Retina (tissue), 1 donor: ENCODE data around the gene CCDC3.

Source experiments
- DNase-seq: peaks from one replicate; pipeline ENCODE4 v3.0.0-alpha.2; 2016

The CCDC3 gene

DNA sequence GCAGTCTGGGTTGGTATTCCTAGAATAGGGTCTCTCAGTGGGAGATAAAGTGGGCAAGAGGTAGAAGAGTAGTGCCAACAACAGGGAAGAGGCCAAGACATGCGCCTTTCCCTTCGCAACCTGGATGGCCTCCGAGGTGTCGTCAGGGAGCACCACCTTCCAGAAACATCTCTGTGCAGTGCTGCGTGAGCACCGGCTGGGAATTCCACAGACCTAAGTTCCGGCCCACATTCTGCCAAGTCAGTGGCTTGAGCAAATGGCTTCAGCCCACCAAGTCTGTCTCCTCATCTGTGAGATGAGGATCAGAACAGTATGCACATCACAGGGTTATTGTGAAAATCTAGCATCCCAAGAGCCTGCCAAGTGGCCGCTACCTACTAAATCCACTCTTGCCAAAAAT lies 40.6 kb downstream of the CCDC3 start:
- DNase-seq: no peak

- peak; percentile 2 for DNase-seq
Observed at GRCh38 chr10:12960334-12960898, 41.1 kb downstream of the CCDC3 start.

DNA sequence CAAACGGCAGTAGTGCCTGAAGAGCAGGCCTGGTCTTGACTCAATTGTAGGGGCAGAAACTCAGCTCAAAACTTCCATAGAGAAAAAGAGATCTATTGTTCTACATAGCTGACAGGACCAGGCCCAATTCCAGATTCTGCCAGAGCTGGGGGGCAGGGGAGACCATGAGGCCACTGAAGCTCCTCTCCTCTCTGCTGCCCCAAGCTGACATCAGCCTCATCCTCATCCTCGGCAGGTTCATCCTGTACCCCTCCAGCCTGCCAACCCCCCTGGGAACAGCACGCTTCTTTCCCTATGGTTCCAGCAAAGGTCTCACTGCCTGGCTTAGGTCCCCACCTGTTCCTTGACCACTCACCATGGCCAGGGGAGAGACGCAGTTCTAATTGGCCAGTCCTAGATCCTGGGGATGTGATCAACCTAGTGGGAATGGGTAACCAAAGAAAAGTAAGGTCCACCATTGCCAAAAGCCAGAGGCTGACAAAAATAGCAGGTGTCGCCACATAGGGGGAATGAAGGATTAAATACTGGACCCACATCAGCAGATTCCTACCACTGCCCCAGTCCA lies 42.9 kb downstream of the CCDC3 start:
- no peak for DNase-seq

- no peak for DNase-seq
Observed at GRCh38 chr10:12957081-12957480, 44.4 kb downstream of the CCDC3 start.

- no peak for DNase-seq
Observed at GRCh38 chr10:12954866-12955265, 46.6 kb downstream of the CCDC3 start.

DNA sequence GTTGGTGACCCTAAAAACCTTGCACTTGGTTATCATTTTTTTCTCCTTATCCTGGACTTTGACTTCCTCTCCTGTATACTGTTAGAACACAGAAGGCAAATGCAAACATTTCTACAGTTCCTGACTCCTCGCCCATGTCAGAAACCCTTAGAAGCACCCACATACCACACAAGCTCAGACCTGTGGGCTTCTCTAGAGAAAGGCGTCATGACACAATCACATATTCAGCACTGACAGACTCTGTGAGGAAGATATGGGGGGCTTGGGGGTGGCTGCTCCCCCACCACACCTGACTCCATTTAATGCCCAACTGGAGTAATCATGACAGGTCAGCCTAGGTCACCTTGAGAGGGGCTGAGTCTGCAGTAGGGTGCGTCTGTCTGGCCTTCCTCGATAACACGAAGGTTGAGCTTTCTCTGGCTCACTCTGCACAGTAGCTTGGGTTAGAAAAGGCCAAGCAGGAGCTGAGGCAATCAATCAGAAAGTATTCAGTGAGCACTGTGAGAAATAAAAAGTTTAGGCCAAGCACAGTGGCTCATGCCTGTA lies 50.9 kb downstream of the CCDC3 start:
- DNase-seq: no peak

DNA sequence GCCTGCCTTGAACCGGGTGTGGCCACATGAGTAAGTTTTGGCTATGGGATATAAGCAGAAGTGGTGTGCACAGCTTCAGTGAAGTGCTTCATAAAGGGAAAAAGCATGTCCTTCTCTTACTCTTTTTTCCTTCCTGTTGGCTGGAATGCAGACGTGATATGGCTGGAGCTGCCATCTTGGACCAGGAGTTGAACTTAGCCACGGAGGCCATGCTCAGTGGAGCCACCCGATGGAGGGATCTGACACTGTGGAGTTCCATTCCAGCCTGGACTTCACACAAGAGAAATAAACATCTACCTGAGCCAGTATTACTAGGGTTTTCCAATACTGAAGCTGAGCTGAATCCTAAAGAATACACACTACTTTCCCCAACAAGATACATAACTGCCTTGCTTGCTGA lies 52.3 kb downstream of the CCDC3 start:
- DNase-seq: no peak

DNA sequence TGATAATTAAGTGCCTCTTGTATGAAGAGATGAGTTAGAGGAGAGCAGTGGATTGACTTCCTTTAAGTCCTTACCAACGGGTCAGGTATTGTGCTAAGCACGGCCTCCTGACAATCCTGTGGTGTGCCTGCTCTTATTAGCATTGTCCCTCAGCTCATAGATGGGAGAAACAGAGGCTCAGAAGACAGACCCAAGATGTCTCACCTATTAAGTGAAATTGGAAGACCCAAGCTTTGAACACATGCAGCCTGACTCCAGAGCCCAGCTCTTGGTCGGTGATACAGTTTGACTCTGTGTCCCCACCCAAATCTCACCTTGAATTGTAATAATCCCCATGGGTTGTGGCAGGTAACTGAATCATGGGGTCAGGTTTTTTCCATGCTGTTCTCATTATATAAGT lies 53.8 kb downstream of the CCDC3 start:
- DNase-seq: no peak

GRCh38 chr10:12946372-12946771 lies 55.1 kb downstream of the CCDC3 start:
- no peak for DNase-seq

GRCh38 chr10:12945690-12946359 lies 55.7 kb downstream of the CCDC3 start:
- DNase-seq: no peak

DNA sequence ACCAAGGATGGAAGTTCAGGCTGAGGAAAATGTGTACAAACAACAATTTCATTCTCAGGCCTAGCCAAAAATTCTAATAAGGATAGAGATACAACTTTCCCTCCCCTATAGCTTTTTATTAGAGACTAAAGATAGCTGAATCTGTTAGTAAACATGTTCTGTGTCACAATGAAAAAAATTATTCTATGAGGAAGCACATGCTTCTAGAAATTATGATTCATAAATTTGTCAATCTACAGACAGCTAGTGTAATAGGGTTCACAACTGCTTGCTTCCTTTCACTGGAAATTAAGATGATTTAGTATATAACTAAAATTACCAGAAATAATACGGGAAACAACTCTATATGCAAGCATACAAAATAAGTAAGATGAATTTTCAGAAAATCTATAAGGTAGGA lies 56.6 kb downstream of the CCDC3 start:
- no peak for DNase-seq

GRCh38 chr10:12943425-12943824 lies 58.1 kb downstream of the CCDC3 start:
- no peak for DNase-seq

DNA sequence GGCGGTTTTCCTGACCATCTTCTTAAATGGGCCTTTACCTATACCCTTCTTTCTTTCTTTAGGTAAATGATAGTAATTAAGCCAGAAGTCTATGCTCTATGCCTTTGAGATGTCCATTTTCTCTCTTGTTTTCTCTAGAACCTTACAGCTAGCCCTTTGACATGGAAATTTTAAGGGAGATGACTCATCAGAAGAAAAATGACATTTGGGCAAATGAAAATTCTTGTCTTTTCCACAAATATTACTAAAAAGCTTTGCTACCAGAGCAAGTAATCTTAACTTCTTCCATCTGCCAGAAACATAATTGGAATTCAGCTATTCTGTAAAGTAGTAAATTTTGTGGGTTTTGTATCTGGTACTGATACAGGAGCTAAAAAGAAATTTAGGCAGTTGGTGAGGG lies 59.5 kb downstream of the CCDC3 start:
- DNase-seq: no peak

GRCh38 chr10:12940791-12941190 lies 60.7 kb downstream of the CCDC3 start:
- DNase-seq: no peak

DNA sequence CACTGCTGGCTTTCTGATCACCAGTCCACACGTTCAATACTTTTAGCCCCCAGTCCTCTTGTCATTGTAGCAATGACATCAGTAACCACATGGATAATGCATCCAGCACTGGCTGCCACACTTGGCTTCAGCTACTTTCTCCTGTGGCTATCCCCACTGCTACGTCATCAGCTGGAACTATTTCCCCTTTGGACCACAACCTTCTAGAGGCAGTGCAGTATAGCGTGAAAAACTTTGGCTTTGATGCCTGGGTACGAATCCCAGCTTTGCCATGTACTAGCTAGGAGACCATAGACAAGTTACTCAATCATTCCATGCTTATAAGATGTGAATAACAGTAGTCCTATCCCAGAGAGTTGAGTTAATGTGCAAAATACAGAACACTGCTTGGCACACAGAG lies 63.2 kb downstream of the CCDC3 start:
- no peak for DNase-seq

GRCh38 chr10:12937527-12937926 lies 64.0 kb downstream of the CCDC3 start:
- no peak for DNase-seq

DNA sequence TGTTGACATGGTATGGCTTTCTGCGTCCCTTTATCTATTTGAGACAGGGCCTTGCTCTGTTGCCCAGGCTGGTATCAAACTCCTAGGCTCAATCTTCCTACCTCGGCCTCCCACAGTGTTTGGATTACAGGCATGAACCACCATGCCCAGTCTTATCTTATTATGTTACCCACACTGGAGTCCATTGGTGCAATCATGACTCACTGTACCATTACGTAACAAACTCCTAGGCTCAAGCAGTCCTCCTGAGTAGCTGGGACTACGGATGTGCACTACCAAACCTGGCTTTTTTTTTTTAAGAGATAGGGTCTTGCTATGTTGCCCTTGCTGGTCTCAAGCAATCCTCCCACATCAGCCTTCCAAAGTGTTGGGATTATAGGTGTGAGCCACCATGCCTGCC lies 66.7 kb downstream of the CCDC3 start:
- no peak for DNase-seq

GRCh38 chr10:12929381-12929780 lies 72.1 kb downstream of the CCDC3 start:
- no peak for DNase-seq

GRCh38 chr10:12928571-12928970 lies 72.9 kb downstream of the CCDC3 start:
- no peak for DNase-seq

DNA sequence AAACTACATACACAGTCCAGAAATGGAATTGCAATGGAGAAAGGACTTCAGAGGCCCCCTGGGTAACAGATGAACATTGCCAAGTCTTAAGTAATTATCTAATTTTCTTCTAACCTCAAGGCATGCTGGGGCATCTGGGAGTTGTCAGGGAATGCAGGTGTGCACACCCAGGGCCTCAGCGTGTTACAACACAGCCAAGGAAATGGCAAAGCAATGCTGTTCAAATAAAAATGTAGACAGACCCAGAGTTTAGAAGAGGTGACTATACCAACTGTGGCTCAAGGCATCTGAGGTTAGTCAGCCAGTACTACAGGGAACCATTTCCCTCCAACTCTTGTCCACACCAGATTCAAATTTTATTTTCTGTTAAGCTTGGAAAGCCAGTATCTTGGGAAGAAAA lies 73.6 kb downstream of the CCDC3 start:
- DNase-seq: no peak

- DNase-seq: no peak
Observed at GRCh38 chr10:12925845-12926244, 75.7 kb downstream of the CCDC3 start.

DNA sequence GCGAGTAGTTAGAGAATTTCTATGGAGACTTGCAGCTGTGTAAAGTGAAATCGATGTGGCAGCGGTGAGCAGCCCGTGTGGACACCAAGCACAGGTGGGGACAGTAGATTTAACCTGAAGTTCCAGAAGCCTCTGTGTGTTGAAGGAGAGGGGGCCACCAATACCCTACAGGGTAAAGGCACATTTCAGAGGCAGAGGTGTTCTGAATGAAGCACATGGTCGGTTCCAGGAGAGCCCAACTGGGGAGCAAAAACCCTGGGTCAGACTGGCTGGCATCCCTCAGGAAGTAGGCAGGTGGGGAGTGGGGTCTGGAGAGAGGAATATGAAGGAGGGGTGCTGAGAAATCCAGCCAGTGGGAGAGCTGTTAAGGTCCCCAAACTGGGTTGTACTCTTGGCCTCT lies 76.6 kb downstream of the CCDC3 start:
- DNase-seq: no peak

DNA sequence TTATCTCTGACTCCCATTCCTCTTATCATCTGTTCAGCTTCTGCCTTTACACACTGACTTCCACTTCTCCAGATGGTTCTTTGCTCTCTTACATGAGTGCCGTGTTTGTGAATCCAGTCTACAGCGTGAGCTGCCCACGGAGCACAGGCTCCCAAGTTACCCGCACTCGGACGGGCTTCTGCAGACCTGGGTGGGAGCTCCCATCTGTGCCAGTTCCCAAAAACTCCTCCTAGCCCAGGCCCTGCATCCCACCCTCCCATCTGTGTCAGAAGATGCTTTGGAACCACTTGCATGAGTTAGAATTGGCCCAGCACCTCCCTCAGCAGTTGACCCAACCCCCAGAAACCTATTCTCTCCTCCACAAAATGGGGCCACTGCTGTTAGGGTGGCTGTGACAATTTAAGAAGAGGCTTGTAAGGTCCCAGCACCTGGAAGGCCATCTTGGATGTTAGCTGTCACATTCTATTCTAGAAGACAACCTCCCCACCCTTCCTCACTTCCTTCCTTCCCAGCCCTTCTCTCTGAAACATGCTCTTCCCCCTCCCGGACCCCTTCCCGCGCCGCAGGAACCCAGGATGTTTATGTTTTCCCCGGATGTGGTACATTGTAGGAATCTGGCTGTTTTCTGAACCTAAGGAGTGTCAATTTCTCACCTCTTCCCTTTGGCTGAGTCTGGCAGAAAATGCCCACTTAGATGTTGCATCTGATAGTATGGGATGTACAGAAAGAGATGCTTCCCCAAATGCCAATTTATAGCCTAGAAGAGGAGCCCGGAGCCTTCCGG lies 79.2 kb downstream of the CCDC3 start:
- no peak for DNase-seq

GRCh38 chr10:12921163-12921562 lies 80.3 kb downstream of the CCDC3 start:
- DNase-seq: no peak
